ENCODE results near the gene RNF144A.

The RNF144A gene

DNA sequence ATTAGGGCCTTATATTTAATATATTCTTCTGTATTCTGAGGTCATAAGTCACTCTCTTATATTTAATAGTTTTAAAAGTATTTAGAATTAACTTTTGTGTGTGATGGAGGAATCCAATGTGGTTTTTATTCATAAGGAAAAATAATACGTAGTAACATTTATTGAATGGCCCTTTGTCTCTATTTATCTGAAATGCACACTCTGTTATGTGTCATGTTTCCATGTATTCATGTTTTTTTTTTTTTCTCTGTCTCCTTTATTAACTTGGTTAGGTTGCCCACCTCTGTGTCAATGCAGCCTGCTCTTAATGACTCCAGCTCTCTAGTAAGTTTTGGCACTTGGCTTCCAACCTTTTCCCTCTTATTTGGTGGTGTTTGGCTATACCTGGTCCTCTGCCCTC lies 33.8 kb downstream of the RNF144A start:
- DNase-seq: no peak

DNA sequence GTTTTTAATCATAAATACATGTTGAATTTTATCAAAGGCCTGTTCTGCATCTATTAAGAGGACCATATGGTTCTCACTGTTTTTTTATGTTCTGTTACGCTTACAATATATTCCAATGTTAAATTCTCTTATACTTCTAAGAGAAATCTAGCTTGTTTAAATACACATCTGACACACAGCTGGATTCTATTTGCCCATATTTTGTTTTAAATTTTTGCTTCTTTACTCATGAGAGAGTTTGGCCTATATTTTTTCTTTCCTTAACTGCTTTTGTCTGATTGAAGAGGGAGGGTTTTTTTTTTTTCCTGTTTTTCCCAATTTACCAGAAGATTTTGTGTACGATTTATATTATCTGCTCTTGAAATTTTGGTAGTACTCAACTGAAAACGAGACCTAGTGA lies 34.9 kb downstream of the RNF144A start:
- no peak for DNase-seq

DNA sequence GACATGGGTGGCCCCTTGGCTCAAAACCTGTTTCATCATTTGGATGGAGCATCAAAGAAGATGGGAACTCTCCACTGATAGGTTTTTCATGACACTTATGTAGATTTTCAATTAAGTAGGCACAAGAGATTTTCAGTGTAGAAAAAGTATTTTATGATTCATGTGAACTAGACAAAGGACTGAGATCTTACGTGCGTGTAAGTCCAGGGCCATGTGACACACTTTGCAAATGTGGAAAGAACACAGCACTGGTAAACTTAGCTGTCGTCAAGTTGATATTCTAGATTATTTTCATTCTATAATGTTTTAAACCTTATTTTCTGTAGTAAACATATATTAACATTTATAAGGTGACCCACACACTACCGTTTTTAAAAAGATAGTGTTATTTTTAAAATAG lies 37.4 kb downstream of the RNF144A start:
- DNase-seq: no peak

- DNase-seq: no peak
Measured at GRCh38 chr2:6955511-6956136, 38.4 kb downstream of the RNF144A start.

DNA sequence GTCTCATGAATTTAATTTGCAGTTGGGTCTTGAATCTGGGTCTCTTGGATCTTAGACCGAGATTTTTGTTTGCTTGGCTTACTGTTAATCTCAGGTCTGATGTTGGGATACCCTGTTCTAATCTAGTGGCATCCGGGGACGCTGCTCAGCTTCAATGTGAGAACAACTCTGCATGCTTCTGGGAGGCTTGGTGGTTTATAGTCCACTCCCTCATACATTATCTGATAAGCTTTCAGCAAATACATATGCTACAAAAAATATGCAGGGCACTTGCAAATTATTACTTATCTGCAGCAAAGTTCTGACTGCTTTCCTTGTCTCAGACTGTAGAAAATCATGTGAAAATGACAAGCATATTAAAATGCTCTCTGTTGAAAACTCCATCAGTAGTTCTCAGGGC lies 39.4 kb downstream of the RNF144A start:
- peak; percentile 63 for DNase-seq

DNA sequence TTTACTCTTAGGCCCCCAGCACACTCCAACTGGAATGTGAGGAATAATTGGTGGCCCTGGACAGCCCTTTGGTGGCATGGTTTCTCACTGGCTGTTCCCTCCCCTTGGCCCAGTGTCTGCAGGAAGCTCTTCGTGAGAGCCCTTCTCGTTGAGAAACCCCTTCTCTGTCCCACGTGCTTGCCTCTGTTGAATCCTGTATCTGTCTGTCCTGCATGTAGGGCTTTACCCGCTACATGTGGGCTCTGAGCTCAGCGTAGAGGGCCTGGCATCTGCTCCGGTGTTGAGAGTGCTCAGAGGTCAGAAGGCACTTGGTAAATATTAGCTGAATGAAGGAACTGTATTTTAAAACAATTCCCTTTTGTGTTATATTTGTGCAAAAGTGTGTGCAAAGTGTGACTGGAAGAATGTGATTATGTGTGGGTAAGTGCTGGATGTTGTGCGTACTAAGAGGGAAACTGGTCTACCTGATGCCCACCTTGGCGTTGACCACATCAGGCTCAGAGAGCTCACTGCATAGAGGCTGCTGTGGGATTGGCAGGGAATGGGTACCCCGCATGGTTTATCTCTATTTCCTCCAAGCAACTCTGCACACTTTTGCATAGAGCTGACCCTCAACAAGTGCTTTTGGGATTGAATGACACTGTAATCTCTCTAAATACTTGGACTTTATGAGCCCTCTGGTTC lies 40.0 kb downstream of the RNF144A start:
- no peak for DNase-seq

GRCh38 chr2:6957910-6958615 lies 40.9 kb downstream of the RNF144A start:
- no peak for DNase-seq

DNA sequence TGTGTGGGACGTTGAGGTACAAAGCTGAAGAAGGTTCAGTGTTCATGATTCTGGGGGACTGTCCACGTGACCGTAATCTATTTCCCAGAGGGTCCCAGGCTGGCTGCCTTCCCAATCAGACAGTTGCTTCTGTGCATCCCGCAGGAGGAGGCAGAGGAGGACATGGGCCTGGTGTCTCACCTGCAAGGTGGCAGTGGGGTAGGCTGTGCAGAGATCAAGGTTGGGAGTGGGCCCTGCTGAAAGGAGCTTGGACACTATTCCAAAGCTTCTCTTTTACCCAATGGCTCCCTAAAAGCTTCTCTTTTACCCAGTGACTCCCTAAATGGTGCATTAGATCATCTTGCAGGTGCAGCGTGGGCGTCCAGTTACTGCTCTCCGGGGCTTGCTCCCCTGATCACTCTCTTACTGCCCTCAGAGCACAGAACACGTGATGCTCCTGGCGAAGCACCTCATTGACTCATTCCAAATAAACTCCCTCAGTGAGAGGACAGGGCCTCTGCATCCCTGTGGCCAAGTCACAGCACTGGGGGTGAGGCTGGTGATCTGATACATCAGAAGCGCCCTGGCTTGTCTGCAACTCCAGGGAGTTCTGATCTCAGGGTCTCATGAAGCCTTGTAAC lies 41.5 kb downstream of the RNF144A start:
- no peak for DNase-seq

GRCh38 chr2:6959751-6960150 lies 42.5 kb downstream of the RNF144A start:
- no peak for DNase-seq

DNA sequence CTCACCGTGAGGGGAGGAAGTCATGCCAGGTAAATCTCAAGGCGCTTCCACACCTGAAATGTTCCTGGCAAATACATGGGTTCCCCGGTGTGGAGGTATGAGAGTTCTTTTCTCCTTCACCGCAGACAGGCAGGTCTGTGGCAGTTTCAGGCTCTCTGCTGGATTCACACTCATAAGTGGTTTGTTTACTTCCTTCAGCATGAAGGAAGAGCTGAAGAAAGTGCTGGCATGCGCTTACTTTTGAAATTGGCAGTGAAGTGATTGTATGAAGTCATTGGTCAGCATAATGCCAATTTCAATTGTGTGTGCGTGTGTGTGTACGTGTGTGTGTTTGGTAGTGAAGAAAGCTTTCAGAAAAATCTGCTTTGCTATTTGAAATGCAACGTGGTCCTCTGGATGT lies 43.4 kb downstream of the RNF144A start:
- DNase-seq: no peak

DNA sequence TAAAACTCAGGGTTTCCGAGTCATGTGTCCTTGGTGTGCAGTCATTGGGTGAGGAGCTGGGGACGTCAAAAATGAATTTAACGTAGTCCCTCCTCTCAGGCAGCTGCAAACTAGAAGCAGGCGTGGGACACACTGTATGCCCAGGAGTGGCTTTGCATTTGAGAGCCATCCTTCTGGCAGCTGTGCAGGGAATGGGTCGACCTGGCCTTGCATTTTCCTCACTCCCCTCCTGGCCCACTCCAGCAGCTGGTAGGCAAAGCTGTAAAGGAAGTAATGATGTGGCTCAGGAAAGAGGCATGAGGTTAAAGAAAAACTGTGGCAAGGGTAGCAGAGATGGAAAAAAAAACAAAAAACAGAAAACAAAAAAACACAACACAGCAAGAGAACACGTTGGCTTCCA lies 46.5 kb downstream of the RNF144A start:
- no peak for DNase-seq

GRCh38 chr2:6965071-6965795 lies 48.0 kb downstream of the RNF144A start:
- no peak for DNase-seq

DNA sequence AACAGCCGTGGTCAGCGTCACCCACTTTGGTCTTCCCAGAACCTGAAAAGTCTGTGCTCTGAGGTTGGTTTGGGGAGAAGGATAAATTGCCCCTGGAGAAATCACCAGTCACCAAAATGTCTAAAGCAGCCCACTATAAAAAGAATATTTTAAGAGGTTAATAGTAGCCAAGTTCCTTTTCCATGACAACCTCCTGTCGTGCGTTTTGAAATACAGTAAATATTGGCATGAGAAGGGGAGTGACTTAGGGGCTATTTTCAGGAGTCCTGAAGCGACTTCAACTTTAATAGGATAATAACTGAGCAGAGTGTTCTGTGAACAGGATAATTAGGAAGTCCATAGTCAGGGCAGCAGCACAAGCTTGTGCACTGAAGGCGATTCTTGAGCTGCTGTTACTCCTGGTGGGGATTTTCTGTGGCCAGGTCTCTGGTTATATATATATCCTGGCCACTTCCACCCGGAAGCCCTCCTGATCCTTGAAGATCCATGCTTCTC lies 49.3 kb downstream of the RNF144A start:
- DNase-seq: no peak

- no peak for DNase-seq
Measured at GRCh38 chr2:6967301-6967700, 50.1 kb downstream of the RNF144A start.

- DNase-seq: no peak
Measured at GRCh38 chr2:6968319-6969100, 51.3 kb downstream of the RNF144A start.

DNA sequence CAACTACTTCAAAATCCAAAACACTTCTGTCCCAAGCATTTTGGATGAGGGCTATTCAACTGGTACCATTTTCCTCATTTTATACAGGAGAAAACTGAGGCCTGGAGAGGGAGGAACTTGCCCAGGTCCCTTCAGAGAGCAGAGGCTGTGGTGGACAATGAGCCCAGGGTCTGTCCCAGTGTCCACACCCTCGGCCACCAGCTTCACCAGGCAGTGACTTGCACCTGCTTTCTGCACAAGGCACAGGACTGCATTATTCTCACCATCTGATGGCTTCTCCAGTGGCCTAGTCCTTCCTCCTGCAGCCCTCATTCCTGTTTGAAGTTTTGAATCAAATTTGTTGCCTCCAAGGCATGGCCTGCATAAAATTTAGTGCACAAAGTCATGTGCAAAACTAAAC lies 53.3 kb downstream of the RNF144A start:
- no peak for DNase-seq

GRCh38 chr2:6970976-6971480 lies 53.8 kb downstream of the RNF144A start:
- no peak for DNase-seq

- DNase-seq: no peak
Measured at GRCh38 chr2:6971502-6971901, 54.3 kb downstream of the RNF144A start.

DNA sequence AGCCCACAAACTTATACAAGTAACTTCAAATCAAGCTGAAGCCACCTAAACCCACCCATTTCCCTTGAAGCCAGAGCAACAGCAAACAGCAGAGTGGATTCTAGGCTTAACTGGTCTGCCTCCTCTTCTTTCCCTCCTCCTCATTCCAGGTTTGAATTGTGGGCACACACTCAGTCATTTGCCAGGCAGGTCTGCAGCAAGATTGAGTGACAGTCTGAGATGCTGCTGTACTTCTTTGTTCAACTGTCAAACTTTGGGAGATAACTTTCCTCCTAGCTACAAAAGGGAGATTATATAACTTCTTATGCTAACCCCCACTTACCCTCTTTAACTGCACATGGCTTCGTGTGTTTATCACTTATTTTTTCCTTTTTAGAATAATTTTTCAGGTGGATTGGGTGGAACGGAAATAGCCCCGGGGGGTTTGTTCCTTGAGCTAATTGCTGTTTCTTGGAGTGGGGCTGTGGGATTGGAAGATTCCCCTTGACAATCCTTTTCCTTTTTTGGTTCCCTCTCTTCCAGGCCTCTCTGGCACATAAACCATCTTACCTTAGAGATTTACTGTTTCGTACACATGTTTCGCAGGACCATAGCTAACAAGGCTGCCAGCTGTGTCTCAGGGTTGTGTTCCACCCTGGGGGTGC lies 55.0 kb downstream of the RNF144A start:
- no peak for DNase-seq

GRCh38 chr2:6973895-6974545 lies 56.8 kb downstream of the RNF144A start:
- DNase-seq: no peak

GRCh38 chr2:6975988-6976387 lies 58.8 kb downstream of the RNF144A start:
- no peak for DNase-seq

Measured in hematopoietic multipotent progenitor cell treated with erythropoietin and hydrocortisone succinate and interleukin-3 and kit ligand, for 6 days (in vitro differentiated cells).